ENCODE results near the gene FTO. TPM values are rescaled to one million over a fixed set of nuclear protein-coding genes. Genes with fewer than 3 reads are reported as not detected.

Gene FTO
- total RNA-seq, 1 experiment from 2014 or later, result 78.3 TPM

GRCh38 chr16:54115558-54115957 lies 411.6 kb downstream of the FTO start:
- no peaks in the 10 kb centered on the region for H3K9me3 ChIP-seq
- no peaks in the 10 kb centered on the region for H3K4me1 Mint-ChIP-seq (ENCODE audit: low read depth, unreplicated experiment)
- intact Hi-C loops (cut with micrococcal nuclease; ENCODE audit: unreplicated experiment), result no loop called here
- H3K27ac Mint-ChIP-seq (ENCODE audit: unreplicated experiment), result no peak overlapping the region
- no peaks in the 10 kb centered on the region for H3K27me3 Mint-ChIP-seq (ENCODE audit: insufficient read depth, unreplicated experiment)
- H3K4me3 ChIP-seq (ENCODE audit: low read depth, low read length), result no peak overlapping the region
- no peak for DNase-seq
- H3K4me3 Mint-ChIP-seq (ENCODE audit: unreplicated experiment), result no peak overlapping the region
- CTCF ChIA-PET, result no interaction called here
- BruUV-seq (replicated peaks), result no TSS peak
- H3K4me1 ChIP-seq, result no peaks in the 10 kb centered on the region
- POLR2A ChIA-PET, result no interaction called here
- peaks cover 4% of the 10 kb centered on the region for H3K36me3 Mint-ChIP-seq (ENCODE audit: insufficient read depth, unreplicated experiment)
- TF ChIP-seq, protein P1, sequence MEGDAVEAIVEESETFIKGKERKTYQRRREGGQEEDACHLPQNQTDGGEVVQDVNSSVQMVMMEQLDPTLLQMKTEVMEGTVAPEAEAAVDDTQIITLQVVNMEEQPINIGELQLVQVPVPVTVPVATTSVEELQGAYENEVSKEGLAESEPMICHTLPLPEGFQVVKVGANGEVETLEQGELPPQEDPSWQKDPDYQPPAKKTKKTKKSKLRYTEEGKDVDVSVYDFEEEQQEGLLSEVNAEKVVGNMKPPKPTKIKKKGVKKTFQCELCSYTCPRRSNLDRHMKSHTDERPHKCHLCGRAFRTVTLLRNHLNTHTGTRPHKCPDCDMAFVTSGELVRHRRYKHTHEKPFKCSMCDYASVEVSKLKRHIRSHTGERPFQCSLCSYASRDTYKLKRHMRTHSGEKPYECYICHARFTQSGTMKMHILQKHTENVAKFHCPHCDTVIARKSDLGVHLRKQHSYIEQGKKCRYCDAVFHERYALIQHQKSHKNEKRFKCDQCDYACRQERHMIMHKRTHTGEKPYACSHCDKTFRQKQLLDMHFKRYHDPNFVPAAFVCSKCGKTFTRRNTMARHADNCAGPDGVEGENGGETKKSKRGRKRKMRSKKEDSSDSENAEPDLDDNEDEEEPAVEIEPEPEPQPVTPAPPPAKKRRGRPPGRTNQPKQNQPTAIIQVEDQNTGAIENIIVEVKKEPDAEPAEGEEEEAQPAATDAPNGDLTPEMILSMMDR (IDR thresholded peaks at IDR 0.05; ENCODE audit: insufficient read depth in 1 of 2, low read depth in 1 of 2, low read length in 1 of 2, severe bottlenecking in 1 of 2, unreplicated experiment in 1 of 2), result no peak
- no peaks in the 10 kb centered on the region for H3K9me3 Mint-ChIP-seq (ENCODE audit: unreplicated experiment)
- no peaks in the 10 kb centered on the region for H3K27me3 ChIP-seq (replicated peaks; ENCODE audit: control insufficient read depth, insufficient read depth, low read length)
- no peaks in the 10 kb centered on the region; the same call in 1 of the 2 replicates for H3K36me3 ChIP-seq (ENCODE audit: control insufficient read depth, insufficient read depth, low read length)

DNA sequence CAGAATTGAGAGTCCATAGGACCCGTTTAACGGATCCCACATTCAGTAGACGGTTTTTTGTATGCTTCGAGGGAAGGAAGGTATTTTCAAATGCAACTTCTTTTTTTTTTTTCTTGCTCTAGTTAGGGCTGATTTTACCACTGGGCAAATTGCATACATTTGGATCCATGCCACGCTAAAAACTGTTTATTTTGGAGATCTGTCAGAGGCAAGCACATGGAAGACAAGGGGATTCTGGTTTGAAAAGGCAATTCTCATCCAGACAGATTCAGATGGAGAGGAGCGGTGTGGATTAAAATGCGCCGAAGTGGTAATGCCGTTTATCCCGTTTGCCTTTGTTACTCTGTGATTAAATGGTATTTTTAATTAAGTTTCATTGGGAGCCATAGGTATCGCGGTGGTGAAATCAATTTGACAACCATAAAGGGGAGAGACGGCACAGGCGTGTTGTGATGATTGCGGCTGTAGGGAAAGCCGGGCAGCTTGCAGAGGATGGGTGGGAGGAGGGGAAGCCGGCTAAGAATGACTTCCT lies 412.2 kb downstream of the FTO start:
- POLR2A ChIA-PET, result no interaction called here
- H3K36me3 Mint-ChIP-seq (ENCODE audit: insufficient read depth, unreplicated experiment), result peaks cover 4% of the 10 kb centered on the region
- no TSS peak for BruUV-seq (replicated peaks)
- DNase-seq, result no peak
- Histone ChIP-seq H3K27me3 (replicated peaks; ENCODE audit: control insufficient read depth, insufficient read depth, low read length) (no peaks in the 10 kb centered on the region), H3K9me3 (no peaks in the 10 kb centered on the region), H3K4me1 (no peaks in the 10 kb centered on the region), H3K36me3 (ENCODE audit: control insufficient read depth, insufficient read depth, low read length) (no peaks in the 10 kb centered on the region; the same call in 1 of the 2 replicates), H3K4me3 (ENCODE audit: low read depth, low read length) (no peak overlapping the region)
- CTCF ChIA-PET, result no interaction called here
- H3K9me3 Mint-ChIP-seq (ENCODE audit: unreplicated experiment), result no peaks in the 10 kb centered on the region
- H3K27me3 Mint-ChIP-seq (ENCODE audit: insufficient read depth, unreplicated experiment), result no peaks in the 10 kb centered on the region
- intact Hi-C loops (cut with micrococcal nuclease; ENCODE audit: unreplicated experiment), result no loop called here
- TF ChIP-seq, protein P1 (IDR thresholded peaks at IDR 0.05; ENCODE audit: insufficient read depth in 1 of 2, low read depth in 1 of 2, low read length in 1 of 2, severe bottlenecking in 1 of 2, unreplicated experiment in 1 of 2), result no peak
- H3K4me1 Mint-ChIP-seq (ENCODE audit: low read depth, unreplicated experiment), result no peaks in the 10 kb centered on the region
- no peak overlapping the region for H3K4me3 Mint-ChIP-seq (ENCODE audit: unreplicated experiment)
- H3K27ac Mint-ChIP-seq (ENCODE audit: unreplicated experiment), result no peak overlapping the region

DNA sequence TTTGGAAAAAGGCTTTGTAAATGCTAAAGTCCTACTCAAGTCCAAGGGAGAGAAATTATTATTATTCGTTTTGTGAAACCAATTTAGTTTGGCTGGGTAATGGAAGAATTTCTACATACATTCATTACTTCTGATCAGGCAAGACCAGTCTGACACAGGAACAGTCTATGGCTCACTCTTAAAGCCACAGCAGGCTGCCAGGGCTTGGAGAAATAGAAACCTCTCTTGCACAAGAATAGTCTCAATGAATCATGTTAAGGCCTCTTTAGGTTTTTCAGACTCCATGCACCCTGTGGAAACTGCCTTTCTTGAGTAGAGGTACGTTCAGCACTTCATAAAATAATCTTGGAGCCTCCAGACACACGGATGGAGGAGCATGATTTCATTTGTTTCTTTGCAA lies 414.9 kb downstream of the FTO start:
- intact Hi-C loops (cut with micrococcal nuclease; ENCODE audit: unreplicated experiment), result no loop called here
- Histone ChIP-seq H3K27me3 (replicated peaks; ENCODE audit: control insufficient read depth, insufficient read depth, low read length) (no peaks in the 10 kb centered on the region), H3K9me3 (no peaks in the 10 kb centered on the region), H3K4me3 (ENCODE audit: low read depth, low read length) (no peak overlapping the region), H3K36me3 (ENCODE audit: control insufficient read depth, insufficient read depth, low read length) (no peaks in the 10 kb centered on the region; the same call in 1 of the 2 replicates), H3K4me1 (no peaks in the 10 kb centered on the region)
- Mint-ChIP-seq H3K9me3 (ENCODE audit: unreplicated experiment) (no peaks in the 10 kb centered on the region), H3K27ac (ENCODE audit: unreplicated experiment) (no peak overlapping the region), H3K4me1 (ENCODE audit: low read depth, unreplicated experiment) (no peaks in the 10 kb centered on the region), H3K36me3 (ENCODE audit: insufficient read depth, unreplicated experiment) (no peaks in the 10 kb centered on the region), H3K4me3 (ENCODE audit: unreplicated experiment) (no peak overlapping the region), H3K27me3 (ENCODE audit: insufficient read depth, unreplicated experiment) (no peaks in the 10 kb centered on the region)
- no TSS peak for BruUV-seq (replicated peaks)
- POLR2A ChIA-PET, result no interaction called here
- DNase-seq, result no peak
- CTCF ChIA-PET, result no interaction called here
- TF ChIP-seq, protein P1 (IDR thresholded peaks at IDR 0.05; ENCODE audit: insufficient read depth in 1 of 2, low read depth in 1 of 2, low read length in 1 of 2, severe bottlenecking in 1 of 2, unreplicated experiment in 1 of 2), result no peak
